GM18858 (cell line): ENCODE results near the gene EPB41L4B.

Source experiments
- ATAC-seq: cut with Tn5 transposase; IDR thresholded peaks from one replicate; pipeline ENCODE4 v1.9.1; 2021; ENCODE audit not compliant: unreplicated experiment

EPB41L4B gene

DNA sequence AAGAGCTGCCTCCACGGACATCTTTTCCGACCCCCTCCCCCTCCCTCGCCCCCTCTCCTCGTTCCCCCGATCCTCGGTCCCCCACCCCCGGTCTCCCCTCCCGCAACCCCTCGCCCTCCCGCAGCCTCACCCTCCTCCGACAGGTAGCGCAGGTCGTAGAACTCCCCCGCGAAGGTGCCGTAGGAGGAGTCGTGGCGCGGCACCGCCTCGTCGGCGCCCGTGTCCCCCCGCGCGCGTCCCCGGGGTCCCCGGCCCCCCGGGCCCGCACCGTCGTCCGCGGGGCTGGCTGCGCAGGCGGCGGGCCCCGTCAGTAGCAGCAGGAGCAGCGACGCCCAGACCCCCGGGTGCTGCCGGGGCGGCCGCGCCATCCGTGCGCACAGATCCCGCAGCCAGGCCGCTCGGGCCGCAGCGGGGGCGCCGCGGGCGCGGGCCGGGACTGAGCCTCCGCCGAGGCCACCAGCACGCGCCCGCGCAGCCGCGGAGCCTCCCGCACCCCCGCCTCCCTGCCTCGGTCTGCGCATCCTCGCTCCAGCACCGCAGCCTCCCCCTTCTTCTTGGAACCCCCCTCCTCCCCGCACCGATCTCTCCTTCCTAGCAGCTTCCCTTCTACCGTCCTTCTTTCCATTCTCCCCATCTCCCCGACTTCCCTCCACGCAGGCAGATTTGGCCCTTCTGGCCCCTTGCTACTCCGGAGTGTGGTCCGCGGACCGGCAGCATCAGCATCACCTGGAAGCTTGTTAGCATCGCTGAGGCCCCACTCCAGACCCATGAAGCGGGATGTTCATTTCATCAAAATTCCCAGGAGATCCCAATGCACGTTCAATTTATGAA lies 153.9 kb downstream of the EPB41L4B start, which contains the start of gene FRRS1L:
Gene FRRS1L (minus strand): TSS at position 479 of the 831 bp plus-strand sequence. CDS start 111 bp downstream, at position 368.
- no peak for ATAC-seq

DNA sequence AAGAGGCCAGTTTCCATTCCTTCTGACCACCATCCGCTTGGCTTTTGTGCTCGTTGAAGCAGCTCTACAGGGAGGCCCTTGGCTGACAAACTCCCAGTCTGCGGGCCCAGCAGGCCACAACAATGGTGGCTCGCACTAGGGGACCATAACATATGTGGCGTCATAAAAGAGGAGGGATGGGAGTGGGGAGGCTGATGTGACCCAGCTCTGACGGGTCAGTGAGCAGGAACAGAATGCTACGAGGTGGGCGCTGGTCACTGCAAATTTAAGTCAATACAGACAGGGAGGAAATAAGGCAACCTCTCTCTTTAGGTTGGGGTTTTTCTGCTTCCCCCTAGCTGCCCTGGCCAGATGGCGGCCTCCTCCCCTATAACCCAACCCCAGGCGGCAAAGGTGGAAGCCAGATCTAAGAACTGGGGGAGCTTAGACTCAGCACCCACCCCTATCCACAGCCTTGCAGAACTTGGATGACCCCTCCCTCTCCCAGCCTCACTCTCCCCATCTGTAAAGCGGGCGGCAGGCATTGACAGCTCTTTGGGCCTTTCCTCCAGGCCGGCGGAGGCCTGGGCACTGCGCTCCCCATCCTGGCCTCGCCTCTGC lies 154.6 kb downstream of the EPB41L4B start:
- ATAC-seq = no peak

DNA sequence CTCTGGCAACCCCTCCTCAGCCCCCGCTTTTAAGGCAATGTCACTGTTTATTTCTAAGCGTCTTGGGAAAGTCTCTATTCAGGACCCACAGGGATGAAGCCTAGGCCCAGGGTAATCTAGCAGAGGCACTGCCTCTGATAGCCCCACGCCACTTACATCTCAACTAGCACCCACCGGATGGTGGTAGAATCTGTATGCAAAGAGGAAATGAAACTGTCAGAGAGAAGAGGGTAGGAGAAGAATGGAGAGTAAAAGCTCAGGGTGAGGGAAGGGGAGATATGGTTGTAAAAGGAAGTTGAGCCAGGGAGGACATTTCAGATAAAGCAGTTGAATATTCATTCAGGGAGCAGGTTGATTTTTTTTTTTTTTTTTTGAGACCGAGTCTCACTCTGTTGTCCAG lies 156.8 kb downstream of the EPB41L4B start:
- ATAC-seq = peak; percentile 74

DNA sequence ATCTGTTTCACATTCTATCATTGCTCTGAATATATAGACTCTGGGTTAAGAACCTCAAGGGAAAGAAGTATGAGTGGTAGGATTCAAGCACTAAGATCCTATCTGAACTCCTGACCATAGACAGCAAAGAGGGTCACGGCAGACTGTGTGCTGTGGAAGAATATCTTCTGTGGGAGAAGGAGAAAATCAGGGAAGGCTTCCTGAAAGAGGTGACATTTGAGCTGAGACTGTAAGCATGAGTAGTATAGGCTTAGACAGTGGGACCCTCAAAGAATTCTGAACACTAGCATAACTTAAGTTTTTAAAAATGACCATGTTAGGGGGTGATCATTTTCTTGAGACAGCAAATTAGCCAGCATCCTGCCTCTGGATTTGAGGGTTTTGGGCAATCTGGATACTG lies 157.7 kb downstream of the EPB41L4B start:
- no peak for ATAC-seq

DNA sequence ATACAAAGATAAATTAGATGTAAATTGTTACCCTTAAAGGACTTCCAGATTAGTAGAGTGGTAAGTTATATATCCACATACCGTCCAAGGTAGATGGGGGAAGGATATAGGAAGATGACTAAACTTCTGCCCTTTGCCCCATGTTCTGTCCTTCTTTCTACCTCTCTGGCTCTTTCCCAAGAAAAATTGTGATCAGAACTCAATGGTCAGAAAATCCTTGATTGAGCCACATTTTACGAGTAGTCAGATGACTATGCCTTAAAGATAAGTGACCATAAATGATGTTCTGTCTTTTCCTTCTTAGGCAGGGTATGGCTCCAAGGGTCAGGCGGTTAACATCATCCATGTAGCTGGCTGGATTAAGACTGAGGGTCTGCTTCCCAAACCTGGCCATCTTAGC lies 158.2 kb downstream of the EPB41L4B start:
- no peak for ATAC-seq

DNA sequence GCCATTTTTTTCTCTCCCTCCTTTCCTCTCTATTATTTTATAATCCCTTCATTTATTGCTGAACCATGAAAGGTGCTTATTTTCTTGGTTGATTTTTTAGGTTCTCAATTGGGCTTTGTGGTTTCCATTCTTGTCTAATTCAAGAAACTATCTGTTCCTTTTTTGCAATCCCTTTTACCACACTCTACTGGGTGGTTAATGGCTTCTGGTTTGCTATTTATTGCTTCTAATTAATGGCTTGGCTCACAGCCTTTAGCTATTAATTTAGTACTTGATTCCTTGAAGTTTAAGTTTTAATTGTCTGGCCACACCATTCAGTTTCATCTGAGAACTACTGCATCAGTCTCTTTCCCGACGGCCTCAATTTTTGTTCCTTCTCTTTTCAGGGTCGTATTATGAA lies 159.4 kb downstream of the EPB41L4B start:
- ATAC-seq = no peak

DNA sequence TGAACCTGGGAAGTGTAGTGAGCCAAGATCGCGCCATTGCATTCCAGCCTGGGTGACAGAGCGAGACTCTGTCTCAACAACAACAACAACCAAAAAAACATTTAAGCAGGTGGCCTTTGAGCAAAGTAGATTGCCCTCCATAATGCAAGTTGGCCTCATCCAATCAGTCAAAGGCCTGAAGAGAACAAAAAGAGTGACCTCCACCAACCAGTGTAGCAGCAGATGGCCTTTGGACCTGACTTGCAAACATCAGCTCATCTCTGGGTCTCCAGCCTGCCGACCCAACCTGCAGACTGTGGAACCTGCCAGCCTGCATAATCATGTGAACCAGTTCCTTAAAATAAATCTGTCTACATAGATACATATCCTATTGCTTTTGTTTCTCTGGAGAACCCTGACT lies 161.3 kb downstream of the EPB41L4B start:
- ATAC-seq = no peak

DNA sequence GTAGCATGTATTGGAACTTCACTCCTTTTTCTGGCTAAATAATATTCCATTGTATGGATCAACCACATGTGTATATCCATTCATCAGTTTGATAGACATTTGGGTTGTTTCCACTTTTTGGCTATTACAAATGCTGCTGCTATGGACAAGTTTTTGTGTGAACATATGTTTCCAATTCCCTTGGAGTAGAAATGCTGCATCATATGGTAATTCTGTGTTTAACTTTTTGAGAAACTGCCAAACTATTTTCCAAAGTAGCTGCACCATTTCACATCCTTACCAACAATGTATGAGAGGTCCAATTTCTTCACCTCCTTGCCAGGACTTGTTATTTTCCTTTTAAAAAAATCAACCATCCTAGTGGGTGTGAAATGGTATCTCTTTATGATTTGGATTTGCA lies 162.2 kb downstream of the EPB41L4B start:
- ATAC-seq = no peak

DNA sequence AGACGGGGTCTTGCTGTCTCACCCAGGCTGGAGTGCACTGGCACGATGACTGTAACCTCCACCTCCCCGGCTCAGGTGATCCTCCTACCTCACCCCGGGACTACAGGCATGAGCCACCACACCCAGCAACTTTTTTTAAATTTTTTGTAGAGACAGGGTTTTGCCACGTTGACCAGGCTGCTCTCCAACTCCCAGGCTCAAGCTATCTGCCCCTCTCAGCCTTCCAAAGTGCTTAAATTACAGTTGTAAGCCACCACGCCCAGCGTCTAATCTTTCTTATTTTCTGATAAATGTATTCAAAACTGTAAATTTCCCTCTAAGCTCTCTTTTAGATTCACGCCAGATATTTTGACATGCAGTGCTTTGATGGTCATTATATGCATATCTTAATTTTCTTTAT lies 164.2 kb downstream of the EPB41L4B start:
- ATAC-seq = no peak

DNA sequence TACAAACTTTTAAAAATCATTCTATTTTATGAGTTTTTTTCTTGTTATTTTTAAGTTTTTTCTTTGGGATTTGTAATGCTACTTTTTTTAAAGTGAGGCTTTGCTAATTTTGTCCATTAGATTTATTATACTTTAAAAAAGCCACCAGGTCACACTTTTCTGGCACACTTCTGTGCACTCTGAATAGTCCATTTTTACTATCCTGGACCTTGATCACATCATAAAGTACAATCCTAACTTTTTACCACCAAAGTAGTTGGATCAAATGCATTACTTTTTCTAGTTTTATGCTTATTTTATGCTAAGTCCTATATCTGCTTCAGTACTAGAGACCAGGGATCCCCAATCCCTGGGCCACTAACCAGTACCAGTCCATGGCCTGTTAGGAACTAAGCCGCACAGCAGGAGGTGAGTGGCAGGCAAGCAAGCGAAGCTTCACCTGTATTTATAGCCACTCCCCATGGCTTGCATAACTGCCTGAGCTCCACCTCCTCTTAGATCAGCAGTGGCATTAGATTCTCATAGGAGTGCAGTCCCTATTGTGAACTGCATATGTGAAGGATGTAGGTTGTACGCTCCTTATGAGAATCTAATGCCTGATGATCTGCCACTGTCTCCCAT lies 169.8 kb downstream of the EPB41L4B start:
- ATAC-seq = no peak

DNA sequence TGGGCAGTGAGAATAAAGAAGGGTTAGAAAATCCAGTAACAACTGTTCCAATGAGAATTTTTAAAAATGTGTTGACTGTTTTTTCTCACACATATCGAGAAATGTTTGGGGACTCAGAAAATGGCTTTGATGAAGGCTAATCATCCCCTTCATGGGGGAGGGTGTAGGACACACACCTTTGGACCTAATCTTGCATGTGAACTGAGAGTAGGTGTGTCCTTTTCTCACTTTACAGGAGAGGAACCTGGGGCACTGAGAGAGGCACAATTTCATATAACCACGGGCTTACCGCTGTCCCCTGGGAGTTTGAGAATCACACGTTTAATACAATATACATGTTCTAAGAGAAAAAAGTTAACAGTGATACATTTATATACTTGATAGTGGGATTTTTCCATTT lies 171.1 kb downstream of the EPB41L4B start:
- no peak for ATAC-seq

DNA sequence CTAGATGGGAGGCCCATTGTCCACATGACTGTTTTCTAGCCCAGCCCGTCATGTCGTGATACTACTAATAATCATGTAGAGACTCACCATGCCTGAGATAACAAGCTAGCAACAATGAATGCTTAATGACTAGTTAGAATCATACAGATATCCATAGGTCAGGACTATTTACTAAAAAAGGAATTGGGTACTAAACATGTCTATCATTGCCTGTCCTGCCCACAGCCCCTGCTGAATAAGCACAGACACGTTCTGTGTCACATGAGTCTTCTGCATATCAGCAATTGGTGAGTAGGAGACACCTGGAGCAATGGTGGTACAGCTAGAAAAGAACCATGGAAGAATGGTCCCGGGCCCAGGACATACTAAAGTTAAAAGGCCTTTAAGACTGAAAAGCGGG lies 171.8 kb downstream of the EPB41L4B start:
- no peak for ATAC-seq

DNA sequence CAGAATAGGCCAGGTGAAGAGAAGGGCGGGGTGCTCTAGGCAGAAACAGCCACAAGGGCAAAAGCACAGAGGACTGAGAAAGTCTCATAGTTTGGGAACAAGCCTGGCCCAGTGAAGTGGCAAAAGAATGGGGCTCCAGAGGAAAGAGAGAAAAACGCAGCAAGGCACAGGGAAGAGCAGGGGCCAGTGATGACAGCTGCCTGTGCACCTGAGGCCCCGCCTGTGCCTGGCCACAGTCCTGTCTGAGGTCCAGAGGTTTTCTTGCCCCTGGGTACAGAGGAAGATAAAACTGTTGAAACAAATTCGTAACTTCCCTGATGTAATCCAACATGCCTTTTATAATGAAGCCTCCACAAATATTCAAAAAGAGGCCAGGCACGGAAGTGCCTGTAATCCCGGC lies 175.8 kb downstream of the EPB41L4B start:
- ATAC-seq = no peak

DNA sequence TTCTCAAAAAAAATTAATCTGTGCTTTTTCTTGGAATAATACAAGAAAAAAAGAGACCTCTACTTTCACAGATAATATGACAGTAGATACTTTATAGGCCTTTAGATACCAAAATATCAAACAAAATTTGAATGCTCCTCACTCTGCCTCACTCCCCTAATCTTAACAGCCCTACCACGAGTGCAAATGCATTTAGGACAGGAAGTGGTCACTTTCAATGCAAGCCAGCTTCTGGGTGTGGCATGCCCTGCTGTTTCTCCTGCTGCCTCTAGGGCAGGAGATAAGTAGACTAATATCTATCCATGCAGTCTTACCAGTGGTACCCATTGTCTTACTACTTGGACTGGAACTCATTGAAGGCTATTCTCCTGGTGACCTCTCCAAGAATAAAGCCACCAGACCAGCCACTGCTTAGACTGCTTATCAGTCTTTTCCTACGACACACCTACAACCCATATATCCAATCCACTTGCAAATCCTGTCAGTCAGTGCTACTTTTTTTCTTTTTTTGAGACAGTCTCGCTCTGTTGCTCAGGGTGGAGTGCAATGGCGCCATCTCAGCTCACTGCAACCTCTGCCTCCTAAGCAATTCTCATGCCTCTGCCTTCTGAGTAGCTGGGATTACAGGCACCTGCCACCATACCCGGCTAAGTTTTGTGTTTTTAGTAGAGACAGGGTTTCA lies 176.8 kb downstream of the EPB41L4B start:
- ATAC-seq = peak; percentile 95

DNA sequence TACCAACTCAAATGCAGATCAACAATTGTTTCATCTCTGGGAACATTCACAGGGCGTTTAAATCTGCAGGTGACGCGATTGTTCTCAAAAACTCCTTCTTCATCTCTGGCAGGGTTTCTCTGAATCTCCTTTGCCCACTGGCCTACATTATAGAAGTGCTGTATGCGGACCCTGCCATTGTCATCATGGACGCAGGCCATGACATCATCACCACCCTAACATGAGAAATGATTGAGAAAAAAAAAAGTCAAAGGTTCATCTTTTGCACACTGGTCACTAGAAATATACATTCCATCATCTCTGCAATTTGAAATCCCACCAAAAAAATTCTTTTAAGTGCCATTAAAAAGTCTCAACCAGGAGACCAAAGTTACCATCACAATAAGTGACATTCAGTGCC lies 179.5 kb downstream of the EPB41L4B start:
- ATAC-seq = no peak

DNA sequence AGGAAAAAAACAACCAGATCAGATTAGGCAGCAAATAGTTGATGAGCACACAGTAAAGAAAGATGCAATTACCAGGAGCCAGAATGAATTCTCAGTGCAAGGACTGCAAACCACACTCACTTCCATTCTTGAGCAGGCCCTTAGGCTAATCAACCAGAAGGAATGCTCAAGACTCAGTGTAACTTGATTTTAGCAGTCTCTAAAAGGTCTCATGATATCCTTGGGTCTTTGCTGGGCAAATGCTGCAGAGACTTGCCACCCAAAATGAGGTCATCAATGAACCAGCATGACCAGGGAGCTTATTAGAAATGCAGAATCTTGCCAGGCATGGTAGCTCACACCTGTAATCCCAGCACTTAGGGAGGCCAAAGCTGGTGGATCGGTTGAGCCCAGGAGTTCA lies 181.0 kb downstream of the EPB41L4B start:
- ATAC-seq = no peak

DNA sequence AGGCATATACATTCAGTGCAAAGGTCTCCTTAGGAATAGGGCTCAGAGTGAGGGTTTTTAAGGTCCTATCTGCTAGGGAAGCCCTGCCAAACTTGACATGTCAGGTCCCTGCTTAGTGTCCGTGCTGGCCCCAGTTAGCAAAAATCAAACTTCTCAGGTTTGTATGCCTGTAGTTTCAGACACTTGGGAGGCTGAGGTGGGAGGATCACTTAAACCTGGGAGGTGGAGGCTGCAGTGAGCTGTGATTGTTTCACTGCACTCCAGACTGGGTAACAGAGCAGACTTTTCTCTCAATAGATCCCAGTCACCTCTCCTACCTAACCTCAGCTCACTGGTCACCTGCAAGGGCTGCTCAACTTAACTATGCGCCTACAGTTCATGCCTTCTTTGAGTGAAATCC lies 182.4 kb downstream of the EPB41L4B start:
- ATAC-seq = no peak

DNA sequence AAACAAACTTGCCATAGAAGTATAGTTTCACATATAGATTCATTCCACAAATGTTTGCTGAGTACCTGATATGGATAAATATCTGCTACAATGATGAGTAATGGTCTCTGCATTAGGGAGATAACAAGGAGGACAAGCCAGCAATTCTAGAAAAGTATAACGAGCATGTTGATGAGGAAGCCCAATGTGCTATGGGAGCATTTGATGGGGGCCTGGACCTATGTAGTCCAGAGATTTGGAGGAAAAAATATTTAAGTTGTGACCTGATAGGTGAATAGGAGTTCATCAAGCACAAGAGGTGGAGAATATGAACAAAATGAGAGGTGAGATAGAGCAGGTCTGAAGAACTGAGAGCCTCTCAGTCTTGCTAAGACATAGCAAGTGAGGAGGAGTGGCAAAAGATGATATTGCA lies 186.7 kb downstream of the EPB41L4B start:
- ATAC-seq = no peak

DNA sequence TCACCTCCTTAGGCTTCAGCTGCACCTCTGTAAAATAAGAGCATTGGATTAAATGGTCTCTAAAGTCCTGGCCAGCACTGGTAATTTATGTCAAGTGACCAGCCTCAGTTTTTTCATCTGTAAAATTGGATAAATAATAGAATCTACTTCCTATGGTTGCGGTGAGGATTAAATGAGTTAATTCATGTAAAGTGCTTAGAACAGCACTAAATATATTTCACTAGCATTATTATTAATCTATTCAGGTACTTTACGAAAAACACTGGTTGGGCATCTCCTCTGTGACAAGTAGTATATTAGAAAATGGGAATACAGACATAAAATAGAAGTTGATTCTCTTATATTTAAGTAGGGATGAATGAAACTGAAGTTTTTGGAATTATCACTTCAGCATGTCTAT lies 187.3 kb downstream of the EPB41L4B start:
- ATAC-seq = no peak

DNA sequence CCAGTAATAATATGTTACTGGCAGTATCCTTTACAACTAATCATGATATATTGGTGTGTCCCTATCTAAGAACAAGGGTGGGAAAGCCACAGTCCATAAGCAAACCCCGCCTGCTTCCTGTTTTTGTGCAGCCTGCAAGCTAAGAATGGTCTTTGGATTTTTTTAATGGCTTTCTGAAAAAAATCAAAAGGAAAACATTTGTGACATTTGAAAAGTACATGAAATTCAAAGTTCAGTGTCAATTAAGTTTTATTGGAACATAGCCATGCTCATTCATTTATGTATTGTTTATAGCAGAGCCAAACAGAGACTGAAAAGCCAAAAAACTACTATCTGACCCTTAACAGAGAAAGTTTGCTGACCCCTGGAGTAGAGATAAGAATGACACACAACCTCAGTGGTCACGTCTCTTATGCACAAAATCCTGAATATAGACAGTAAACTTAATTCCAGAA lies 188.3 kb downstream of the EPB41L4B start:
- ATAC-seq = no peak

DNA sequence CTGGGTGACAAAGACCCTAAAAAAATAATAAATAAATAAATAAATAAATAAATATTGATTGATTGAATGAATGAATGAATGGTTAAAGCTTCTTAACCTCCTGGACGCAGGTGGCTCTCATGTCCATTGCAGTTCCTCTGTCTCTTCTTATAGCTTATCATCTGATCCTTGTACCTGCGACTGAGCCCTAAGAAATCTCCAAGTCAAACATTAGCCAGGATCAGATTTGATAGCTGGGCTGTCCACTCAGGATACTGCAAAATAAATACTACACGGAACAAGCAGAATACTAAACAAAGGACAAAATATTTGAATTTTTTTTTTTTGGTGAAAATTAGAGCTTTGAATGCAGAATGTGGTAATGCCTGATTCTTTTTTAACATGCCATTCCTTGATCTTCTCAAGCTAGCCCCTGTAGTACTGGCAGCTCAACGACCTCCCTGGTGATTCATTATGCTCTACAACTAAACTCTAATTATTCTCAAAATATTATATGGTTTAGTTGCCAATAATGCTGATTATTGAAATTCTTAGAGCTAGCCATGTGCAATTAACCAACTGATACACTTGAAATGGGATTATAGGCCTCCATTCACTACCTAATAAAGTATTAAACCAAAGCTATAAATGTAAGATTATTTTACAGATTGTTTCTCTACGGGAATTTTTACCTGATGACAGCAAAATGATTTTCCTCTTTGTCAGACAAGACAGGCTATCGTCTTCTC lies 191.2 kb downstream of the EPB41L4B start:
- no peak for ATAC-seq
